Activated T-cell treated with anti-CD3 and anti-CD28 coated beads, Interleukin-2, amount 50 U/mL, for 4 hours (primary cell): ENCODE results near the gene NTRK3. TPM values are rescaled to one million over a fixed set of nuclear protein-coding genes. Genes with fewer than 3 reads are reported as not detected.
"Not testable (repeated sequence)": the region's sequence is repeated elsewhere in the genome, so short reads cannot be mapped to it uniquely, and the experiment has no call there.

Experiments
- ATAC-seq, 2 donors: fragments of 200-7000 bp; cut with Tn5 transposase; one replicate each; pipeline ENCODE4 v1.10.0; 2021
- DNase-seq: peaks from one replicate; pipeline ENCODE4 v3.0.0-alpha.2; 2020
- H3K27me3 Mint-ChIP-seq: one replicate; pipeline ENCODE4 v1.8.0; 2021; ENCODE audit warnings: low read depth, mixed read lengths
- H3K36me3 Mint-ChIP-seq: one replicate; pipeline ENCODE4 v1.8.0; 2022; ENCODE audit warnings: mixed read lengths; ENCODE audit not compliant: insufficient read depth
- H3K4me1 Mint-ChIP-seq: one replicate; pipeline ENCODE4 v1.8.0; 2021; ENCODE audit warnings: low read depth, mixed read lengths
- H3K4me3 Mint-ChIP-seq: one replicate; pipeline ENCODE4 v1.8.0; 2021; ENCODE audit warnings: mild to moderate bottlenecking, moderate library complexity, mixed read lengths
- H3K9me3 Mint-ChIP-seq: one replicate; pipeline ENCODE4 v1.8.0; 2021; ENCODE audit warnings: mixed read lengths
- total RNA-seq, 3 donors: library from RNA; stranded (reverse); gene quantifications; one replicate each; pipeline ENCODE4 v1.2.1, GENCODE V29; 2021

NTRK3 gene
- total RNA-seq, 3 donors from 2014 or later, result 0.18 to 1.7 TPM; not detected in 1

GRCh38 chr15:87871258-87871681, 385.3 kb downstream of the NTRK3 start:
- Mint-ChIP-seq H3K9me3 (no peaks in the 10 kb centered on the region), H3K36me3 (no peaks in the 10 kb centered on the region), H3K27me3 (no peaks in the 10 kb centered on the region), H3K4me3 (no peak overlapping the region), H3K4me1 (no peaks in the 10 kb centered on the region)
- DNase-seq (no peak), ATAC-seq (no peak)

GRCh38 chr15:87866961-87867360, 389.6 kb downstream of the NTRK3 start:
- DNase-seq (no peak), ATAC-seq (no peak)
- Mint-ChIP-seq H3K27me3 (no peaks in the 10 kb centered on the region), H3K36me3 (no peaks in the 10 kb centered on the region), H3K4me1 (no peaks in the 10 kb centered on the region), H3K4me3 (no peak overlapping the region), H3K9me3 (no peaks in the 10 kb centered on the region)

- H3K27me3 Mint-ChIP-seq, result no peaks in the 10 kb centered on the region
- no peak for DNase-seq
- H3K36me3 Mint-ChIP-seq, result no peaks in the 10 kb centered on the region
- H3K4me1 Mint-ChIP-seq, result no peaks in the 10 kb centered on the region
- no peaks in the 10 kb centered on the region for H3K9me3 Mint-ChIP-seq
- ATAC-seq, result no peak
- no peak overlapping the region for H3K4me3 Mint-ChIP-seq
Measured at GRCh38 chr15:87863152-87863551, 393.4 kb downstream of the NTRK3 start.

- no peaks in the 10 kb centered on the region for H3K4me1 Mint-ChIP-seq
- no peaks in the 10 kb centered on the region for H3K36me3 Mint-ChIP-seq
- DNase-seq, result no peak
- no peaks in the 10 kb centered on the region for H3K27me3 Mint-ChIP-seq
- ATAC-seq, result no peak
- H3K4me3 Mint-ChIP-seq, result no peak overlapping the region
- no peaks in the 10 kb centered on the region for H3K9me3 Mint-ChIP-seq
Measured at GRCh38 chr15:87860743-87861142, 395.8 kb downstream of the NTRK3 start.

- DNase-seq, result no peak
- no peak for ATAC-seq
- Mint-ChIP-seq H3K9me3 (no peaks in the 10 kb centered on the region), H3K36me3 (no peaks in the 10 kb centered on the region), H3K4me3 (no peak overlapping the region), H3K27me3 (no peaks in the 10 kb centered on the region), H3K4me1 (no peaks in the 10 kb centered on the region)
Measured at GRCh38 chr15:87858651-87859050, 397.9 kb downstream of the NTRK3 start.

- no peak for DNase-seq
- Mint-ChIP-seq H3K27me3 (no peaks in the 10 kb centered on the region), H3K36me3 (no peaks in the 10 kb centered on the region), H3K9me3 (no peaks in the 10 kb centered on the region), H3K4me3 (no peak overlapping the region), H3K4me1 (no peaks in the 10 kb centered on the region)
- no peak for ATAC-seq
Measured at GRCh38 chr15:87851497-87851896, 405.0 kb downstream of the NTRK3 start.

- Mint-ChIP-seq H3K36me3 (no peaks in the 10 kb centered on the region), H3K27me3 (no peaks in the 10 kb centered on the region), H3K4me1 (no peaks in the 10 kb centered on the region), H3K4me3 (no peak overlapping the region), H3K9me3 (no peaks in the 10 kb centered on the region)
- no peak for DNase-seq
- ATAC-seq, result no peak
Measured at GRCh38 chr15:87850916-87851315, 405.6 kb downstream of the NTRK3 start.

GRCh38 chr15:87849181-87849580, 407.4 kb downstream of the NTRK3 start:
- DNase-seq (no peak), ATAC-seq (no peak)
- H3K36me3 Mint-ChIP-seq, result no peaks in the 10 kb centered on the region
- H3K27me3 Mint-ChIP-seq, result no peaks in the 10 kb centered on the region
- H3K4me3 Mint-ChIP-seq, result no peak overlapping the region
- no peaks in the 10 kb centered on the region for H3K4me1 Mint-ChIP-seq
- H3K9me3 Mint-ChIP-seq, result no peaks in the 10 kb centered on the region

- Mint-ChIP-seq H3K4me1 (no peaks in the 10 kb centered on the region), H3K9me3 (no peaks in the 10 kb centered on the region), H3K27me3 (no peaks in the 10 kb centered on the region), H3K36me3 (no peaks in the 10 kb centered on the region), H3K4me3 (no peak overlapping the region)
- DNase-seq, result no peak
- ATAC-seq, result no peak
Measured at GRCh38 chr15:87848012-87848411, 408.5 kb downstream of the NTRK3 start.

- DNase-seq (no peak), ATAC-seq (no peak)
- H3K9me3 Mint-ChIP-seq, result no peaks in the 10 kb centered on the region
- H3K36me3 Mint-ChIP-seq, result no peaks in the 10 kb centered on the region
- H3K27me3 Mint-ChIP-seq, result no peaks in the 10 kb centered on the region
- no peaks in the 10 kb centered on the region for H3K4me1 Mint-ChIP-seq
- no peak overlapping the region for H3K4me3 Mint-ChIP-seq
Measured at GRCh38 chr15:87846746-87847145, 409.8 kb downstream of the NTRK3 start.

- H3K4me1 Mint-ChIP-seq, result no peaks in the 10 kb centered on the region
- H3K36me3 Mint-ChIP-seq, result no peaks in the 10 kb centered on the region
- no peaks in the 10 kb centered on the region for H3K27me3 Mint-ChIP-seq
- ATAC-seq (no peak), DNase-seq (no peak)
- H3K4me3 Mint-ChIP-seq, result no peak overlapping the region
- H3K9me3 Mint-ChIP-seq, result no peaks in the 10 kb centered on the region
Measured at GRCh38 chr15:87843312-87843711, 413.2 kb downstream of the NTRK3 start.

- Mint-ChIP-seq H3K27me3 (no peaks in the 10 kb centered on the region), H3K9me3 (no peaks in the 10 kb centered on the region), H3K4me3 (no peak overlapping the region), H3K36me3 (no peaks in the 10 kb centered on the region), H3K4me1 (no peaks in the 10 kb centered on the region)
- DNase-seq (no peak), ATAC-seq (no peak)
Measured at GRCh38 chr15:87841426-87841998, 415.0 kb downstream of the NTRK3 start.

- not testable (repeated sequence) for H3K4me3 Mint-ChIP-seq, DNase-seq, H3K36me3 Mint-ChIP-seq, H3K9me3 Mint-ChIP-seq, H3K4me1 Mint-ChIP-seq, H3K27me3 Mint-ChIP-seq, ATAC-seq
Measured at GRCh38 chr15:87835830-87836229, 420.7 kb downstream of the NTRK3 start.

GRCh38 chr15:87833333-87833732, 423.2 kb downstream of the NTRK3 start:
- DNase-seq, ATAC-seq, H3K27me3 Mint-ChIP-seq, H3K36me3 Mint-ChIP-seq, H3K4me3 Mint-ChIP-seq, H3K4me1 Mint-ChIP-seq, H3K9me3 Mint-ChIP-seq: not testable (repeated sequence)

- H3K9me3 Mint-ChIP-seq, result no peaks in the 10 kb centered on the region
- no peak for ATAC-seq
Measured at GRCh38 chr15:87829332-87830050, 427.0 kb downstream of the NTRK3 start.

More at GRCh38 chr15:87829332-87830050, 427.0 kb downstream of the NTRK3 start:
- Mint-ChIP-seq H3K4me3 (no peak overlapping the region), H3K27me3 (no peaks in the 10 kb centered on the region), H3K4me1 (no peaks in the 10 kb centered on the region), H3K36me3 (no peaks in the 10 kb centered on the region)
- no peak for DNase-seq
